GM21529 (cell line): ENCODE results near the gene SEMA6C.

Experiments
- ATAC-seq: cut with Tn5 transposase; IDR thresholded peaks from one replicate; pipeline ENCODE4 v1.9.1; 2021; ENCODE audit not compliant: unreplicated experiment

Gene SEMA6C

DNA sequence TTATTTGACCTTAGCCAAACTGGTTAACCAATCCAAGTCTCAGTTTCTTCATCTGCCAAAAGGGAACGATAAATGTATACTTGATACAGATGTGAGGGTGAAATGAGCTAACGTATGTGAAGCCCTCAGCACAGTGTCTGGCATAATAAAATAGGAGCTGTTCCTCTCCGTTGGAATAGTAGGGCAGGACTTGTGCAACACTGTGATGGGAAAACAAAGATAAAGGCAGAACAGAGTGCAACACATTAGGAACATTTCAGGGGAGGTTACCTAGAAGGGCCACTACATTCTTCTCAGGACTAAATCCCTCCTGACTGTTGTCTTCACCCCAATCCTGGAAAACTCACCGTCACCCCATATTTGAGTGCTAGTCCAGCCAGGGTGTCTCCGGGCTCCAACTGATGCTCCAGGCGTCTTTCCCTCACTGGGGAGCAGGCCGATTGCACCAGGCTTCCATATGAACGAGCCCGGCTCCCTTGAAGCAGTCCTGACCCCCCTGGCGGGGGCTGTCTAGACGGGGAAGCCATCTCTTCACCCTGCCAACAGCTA, 18.4 kb upstream of the SEMA6C start:
- peak; percentile 10 for ATAC-seq

DNA sequence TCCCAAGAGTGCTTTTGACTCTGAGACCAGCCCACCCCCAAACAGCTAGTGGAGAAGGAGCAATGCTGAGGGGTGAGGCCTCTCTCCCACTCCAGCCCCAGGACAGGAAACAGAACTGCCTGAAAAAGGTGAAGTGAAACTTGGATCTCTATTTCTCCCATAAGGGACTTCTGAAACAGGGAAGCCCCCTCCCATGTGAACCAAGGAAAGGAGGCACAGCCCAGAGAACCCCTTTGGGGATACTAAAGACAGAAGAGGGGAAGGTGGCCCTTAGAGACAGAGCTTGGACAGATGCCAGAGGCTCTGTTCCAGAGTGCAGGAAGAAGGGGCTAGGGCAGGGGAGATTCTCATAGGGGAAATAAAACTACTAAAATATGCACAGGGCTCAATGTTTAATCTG, 12.9 kb upstream of the SEMA6C start:
- ATAC-seq = no peak

DNA sequence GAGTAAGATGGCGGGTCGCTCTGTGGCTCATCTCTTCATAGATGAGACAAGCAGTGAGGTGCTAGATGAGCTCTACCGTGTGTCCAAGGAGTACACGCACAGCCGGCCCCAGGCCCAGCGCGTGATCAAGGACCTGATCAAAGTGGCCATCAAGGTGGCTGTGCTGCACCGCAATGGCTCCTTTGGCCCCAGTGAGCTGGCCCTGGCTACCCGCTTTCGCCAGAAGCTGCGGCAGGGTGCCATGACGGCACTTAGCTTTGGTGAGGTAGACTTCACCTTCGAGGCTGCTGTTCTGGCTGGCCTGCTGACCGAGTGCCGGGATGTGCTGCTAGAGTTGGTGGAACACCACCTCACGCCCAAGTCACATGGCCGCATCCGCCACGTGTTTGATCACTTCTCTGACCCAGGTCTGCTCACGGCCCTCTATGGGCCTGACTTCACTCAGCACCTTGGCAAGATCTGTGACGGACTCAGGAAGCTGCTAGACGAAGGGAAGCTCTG, 12.4 kb upstream of the SEMA6C start:
- ATAC-seq = no peak

DNA sequence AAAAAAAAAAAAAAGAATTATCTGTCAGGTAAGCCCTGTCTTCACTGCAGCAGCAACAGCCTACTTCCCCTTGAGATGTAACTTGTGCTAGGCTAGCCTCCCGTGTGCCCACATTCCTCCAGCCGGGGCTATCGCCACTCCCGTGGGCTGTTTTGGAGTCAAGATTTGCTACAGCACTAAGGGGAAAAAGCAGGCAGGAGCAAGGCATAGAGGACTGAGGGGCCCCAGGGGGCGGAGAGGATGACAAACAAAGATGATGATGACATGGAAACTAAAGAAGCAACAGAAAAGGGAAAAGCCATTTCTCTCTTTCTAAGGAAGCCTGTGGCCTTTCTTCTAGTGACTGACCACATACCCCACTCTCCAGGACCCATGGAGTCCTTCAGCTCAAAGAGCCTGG, 11.9 kb upstream of the SEMA6C start:
- no peak for ATAC-seq

DNA sequence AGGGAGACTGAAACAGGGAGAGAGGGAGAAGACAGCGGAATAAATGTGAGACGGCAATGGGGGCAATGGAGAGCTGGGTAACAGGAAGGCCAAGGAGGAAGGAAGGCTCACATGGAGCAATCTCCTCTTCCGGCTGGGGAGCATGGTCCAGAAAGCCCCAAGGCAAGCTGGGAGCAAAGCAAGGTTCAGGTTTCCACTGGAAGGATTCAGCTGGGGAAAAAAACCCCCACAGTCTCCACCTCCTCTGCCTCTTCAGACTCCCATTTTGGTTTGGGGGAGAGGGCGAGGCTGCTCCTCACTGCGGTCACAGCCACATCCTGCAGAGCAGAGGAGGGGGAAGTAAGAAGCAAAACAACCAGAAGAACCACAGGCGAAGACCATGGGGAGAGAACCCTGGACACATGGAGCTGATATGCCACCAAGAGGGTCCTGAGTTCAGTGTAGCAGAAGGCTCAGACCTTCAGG, 10.7 kb upstream of the SEMA6C start:
- ATAC-seq = no peak

DNA sequence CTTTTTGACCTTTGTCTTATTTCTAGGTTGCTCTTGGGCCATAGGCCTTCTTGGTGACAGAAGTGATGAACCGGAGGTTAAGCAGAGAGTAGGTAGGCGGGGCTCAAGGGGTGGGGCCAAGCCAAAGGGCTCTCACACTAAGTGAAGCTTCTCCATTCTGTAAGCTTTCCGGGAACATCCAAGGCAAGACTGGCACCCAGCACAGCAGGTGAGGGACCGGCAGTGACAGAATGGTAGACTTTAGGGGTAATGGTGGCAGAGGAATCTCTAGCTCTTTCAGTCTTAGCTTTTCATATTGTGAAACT, 10.0 kb upstream of the SEMA6C start, which contains the start of gene TNFAIP8L2:
Gene TNFAIP8L2, plus strand, starts transcription at position 135 of the 305 bp plus-strand sequence. CDS start 2,049 bp downstream, outside the sequence.
- ATAC-seq = peak; percentile 68

DNA sequence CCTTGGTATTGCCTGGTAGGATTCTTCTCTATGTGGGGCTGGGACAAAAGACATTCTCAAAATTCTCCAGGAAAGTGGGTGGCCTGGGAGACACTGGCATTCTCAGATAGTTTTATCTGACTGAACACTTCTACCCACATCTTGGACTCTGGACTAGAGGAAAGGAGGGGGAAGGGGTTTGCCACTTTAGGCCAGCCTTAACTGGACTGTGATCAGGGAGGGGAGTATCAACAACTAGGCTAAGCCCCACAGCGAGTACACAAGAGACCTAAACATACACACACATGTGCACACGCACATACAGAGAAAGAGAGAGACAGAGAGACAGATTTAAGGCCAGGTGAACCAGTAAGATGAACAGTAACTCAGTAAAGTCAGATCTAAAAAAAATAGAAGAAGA, 1.2 kb upstream of the SEMA6C start:
- no peak for ATAC-seq

DNA sequence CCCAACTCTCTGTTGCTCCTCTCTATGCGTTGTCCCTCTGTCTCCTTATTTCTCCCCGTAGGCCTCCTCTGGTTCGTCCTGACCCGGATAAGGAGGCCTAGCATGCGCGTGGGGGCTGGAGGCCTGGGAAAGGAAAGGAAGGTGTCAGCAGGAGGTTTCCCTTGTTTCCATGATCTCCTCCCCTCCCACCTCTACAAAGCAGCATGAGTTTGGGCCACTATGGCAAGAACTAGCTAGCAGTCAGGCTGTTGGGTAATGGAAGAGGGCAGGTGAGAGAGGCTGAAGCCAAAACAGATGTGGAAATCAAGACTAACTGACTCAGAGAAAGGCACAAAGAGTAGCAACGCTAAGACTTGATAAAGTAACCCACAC, 687 bp upstream of the SEMA6C start:
- no peak for ATAC-seq

DNA sequence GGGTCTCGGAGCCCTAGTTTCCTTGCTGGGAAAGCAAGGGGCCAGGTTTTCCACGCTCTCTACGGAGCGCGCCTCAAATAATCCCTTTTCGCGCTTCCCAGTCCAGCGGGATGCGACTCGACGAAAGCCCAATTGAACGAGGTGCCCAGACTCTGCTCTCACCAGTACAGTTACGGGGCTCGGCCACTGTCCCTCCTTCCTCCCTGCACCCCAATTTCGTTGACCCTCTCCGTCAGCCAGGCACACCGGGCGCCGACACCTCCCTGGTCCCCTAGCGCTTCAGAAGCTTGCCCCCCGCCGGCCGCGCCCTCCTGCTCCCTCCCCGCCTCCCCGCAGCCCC, 389 bp downstream of the SEMA6C start:
- ATAC-seq = peak; percentile 6

DNA sequence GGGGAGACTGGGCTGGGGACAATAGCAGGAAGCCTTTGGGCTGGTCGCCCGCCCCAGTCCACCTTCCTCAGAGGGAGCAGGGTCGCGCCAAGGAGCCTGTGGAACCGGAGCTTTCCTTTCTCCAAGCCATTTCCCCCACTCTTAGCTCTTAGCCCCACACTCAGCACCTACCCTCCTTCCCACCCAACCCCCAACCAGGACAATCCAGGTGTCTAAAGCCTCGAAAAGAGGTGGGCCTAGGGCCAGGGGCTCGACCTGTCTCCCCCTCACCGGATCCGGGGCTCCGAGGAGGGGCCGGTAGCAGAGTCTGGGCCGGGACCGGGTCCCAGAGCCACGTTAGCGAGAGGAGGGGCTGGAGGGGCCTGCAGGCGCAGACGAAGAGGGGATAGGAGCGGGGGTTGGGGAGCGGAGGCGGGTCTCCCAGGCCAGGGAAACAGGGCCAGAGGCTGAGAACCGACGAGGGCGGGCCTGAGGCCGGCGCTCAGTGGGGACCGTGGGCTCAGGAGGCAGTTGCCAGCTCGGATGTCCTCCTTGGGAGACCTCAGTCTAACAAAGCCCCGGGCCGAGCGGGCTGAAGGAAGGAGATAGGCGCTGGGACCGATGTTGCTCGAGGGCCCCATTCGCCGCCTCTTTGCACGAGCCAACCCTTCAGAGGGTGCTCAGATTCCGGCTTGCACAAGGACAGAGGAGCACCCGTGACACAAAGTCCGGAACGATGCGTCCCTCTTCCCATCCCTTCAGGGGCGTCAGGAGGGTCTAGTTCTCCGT, 943 bp downstream of the SEMA6C start:
- ATAC-seq = no peak

DNA sequence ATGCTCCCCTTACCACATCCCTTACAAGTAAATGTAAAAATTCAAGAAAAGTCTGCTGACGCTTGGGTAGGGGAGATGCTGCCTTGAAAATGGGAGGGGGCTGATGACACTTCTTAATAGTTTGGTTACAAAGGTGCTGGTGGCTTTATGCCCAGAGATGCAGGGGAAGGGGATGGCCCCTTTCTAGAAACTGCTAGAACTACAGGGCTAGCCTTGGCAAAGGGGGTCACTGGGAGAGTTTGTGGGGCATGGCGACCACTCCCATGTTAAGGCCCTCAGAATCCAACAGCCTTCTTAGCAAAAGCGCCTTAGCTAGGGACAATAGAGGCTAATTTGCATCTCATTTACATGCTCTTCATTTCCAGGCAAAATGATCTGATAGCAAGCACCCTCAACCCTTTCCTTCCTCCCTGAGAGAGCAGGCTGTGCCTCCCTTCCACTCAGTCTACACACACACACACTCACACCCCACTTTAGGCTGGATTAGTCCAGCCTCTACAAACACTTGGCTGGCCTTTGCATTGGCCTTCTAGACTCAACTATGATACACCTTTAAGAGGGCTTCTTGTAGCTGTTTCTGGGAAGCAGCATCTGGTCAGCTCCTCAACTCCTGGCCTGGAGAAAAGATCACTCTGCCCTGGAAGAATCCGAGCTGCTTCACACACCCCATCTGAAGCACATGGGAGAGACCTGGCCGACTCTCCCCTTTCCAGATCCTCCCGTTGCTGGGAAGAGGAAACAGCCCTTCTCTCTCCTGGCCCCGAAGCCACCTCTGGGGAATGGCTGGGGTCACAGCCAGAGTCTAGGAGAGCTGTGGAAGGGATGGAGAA, 1.7 kb downstream of the SEMA6C start:
- no peak for ATAC-seq

DNA sequence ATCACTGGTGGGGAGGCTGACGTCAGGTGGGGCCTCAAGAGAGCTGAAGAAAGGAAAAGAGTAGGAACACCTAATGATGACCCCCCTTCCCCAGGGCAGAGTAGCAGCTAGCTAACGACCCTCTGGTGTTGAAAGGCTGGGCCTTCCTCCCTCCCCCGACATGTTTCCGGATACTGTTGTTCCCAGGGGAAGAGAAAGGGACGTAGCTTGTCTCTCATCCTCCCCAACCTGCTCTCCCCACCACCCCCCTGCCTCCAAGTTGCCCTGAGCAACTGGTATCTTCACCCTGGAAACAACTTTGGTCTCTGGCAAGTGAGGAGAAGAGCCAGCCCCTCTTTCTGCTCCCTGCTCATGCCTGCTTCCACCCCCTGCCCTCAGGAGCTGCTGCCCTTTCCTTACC, 2.4 kb downstream of the SEMA6C start:
- no peak for ATAC-seq

DNA sequence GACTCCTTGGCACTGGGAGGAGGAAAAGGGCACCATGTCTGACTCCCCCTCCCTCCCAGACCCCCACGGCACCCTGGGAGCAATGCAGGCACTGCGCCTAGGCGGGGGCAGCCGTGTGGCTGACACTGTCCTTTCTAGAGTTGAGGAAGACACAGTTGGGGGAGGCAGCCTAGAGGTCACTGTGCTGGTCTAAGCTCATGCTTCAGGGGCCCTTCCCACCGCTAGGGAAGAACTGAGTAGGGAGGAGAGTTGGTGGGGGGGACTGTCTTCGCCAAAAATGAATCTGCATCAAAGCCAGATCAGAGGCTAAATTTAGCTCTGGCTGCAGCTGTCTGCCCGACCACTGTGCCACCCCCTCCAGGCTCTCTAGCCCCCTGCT, 3.4 kb downstream of the SEMA6C start:
- no peak for ATAC-seq

DNA sequence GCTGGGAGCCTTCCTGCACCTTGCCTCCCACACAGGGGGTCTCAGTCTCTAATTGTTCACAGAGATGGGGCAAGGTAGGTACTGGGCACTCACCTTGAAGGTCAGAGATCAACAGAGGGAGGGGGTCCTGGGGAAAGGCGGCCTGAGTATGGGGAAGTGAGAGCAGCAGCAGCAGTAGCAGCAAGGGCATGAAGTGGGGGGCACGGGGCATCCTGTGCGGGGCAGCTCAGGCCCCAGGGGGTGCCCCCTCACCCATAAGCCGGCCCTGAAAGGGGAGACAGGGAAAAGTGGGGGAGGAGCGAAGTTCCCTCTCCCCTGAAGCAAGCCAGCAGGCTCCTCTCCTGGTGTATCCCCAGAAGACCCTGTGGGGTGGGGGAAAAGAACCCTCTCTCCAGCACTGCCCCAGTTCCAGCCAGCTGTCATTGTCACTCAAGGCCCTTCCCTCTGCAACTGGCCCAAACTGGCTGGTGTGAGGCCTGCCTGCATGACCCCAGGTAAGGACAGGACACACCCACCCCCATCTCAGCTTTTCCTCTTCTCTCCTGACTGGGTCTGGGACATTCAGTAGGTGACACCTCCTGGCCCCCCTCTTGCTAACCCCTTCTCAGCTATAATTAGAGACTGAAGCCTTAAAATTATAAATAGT, 3.9 kb downstream of the SEMA6C start:
- no peak for ATAC-seq

DNA sequence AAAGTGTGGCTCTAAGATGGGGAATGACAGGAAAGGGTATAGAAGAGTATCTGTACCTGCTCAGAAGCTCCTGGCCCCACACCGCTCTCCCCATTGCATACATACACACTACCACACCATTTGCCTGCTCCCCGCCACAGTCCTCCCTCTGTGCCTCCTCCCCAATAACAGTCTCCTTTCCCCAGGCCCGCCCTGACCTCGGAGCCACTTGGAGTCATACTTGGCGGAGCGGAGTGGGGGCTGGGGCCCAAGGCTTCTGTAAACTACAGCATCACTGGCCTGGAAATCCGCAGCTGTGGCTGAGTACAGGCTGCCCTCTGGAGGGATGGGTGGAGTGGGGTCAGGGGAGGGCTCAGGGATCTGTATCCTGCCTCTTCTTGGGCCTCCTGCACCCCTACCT, 8.6 kb downstream of the SEMA6C start:
- no peak for ATAC-seq

DNA sequence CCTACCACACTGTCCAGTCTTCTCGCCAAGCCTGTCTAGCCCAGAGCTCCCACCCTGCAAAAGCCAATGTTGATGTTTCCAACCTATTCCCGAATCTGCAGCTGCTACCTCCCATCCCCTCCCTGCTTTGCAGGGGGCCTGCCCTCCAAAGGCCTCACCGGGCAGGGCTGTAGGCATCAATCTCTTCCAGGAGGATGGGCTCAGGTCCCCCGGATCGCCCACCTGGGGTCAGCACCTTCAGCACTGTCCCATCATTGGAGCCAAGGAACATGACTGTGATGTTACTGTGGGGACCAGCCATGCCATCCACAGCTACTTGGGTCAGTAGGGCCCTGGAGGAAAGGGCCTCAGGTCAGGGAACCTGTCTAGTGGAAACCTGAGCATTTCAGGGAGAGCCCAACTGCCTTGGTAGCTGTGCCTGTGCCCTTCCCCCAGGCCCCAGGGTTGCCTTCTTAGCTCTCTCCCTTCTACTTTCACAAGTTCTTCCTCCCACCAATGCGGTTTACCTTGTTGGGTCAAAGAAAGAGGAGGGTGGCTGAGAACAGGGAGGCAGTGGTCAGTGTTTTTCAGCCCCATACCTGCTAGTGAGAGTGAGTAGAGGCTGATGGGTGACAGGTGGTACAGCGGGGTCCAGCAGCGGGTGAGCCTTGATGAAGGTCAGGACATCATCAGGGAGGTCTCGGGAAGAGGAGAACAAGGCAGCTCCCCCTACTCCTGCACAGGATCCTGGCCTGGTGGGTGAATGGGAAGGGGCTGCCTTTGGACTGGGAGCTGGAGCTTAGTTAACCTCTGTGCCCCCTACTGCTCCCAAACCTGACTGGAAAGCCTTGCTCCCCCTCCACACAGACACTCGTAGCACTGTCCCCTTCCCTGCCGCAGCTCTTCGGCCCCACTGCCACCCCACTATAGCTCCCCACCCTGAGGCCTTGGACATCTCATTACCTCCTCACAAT, 10.7 kb downstream of the SEMA6C start:
- ATAC-seq = no peak

DNA sequence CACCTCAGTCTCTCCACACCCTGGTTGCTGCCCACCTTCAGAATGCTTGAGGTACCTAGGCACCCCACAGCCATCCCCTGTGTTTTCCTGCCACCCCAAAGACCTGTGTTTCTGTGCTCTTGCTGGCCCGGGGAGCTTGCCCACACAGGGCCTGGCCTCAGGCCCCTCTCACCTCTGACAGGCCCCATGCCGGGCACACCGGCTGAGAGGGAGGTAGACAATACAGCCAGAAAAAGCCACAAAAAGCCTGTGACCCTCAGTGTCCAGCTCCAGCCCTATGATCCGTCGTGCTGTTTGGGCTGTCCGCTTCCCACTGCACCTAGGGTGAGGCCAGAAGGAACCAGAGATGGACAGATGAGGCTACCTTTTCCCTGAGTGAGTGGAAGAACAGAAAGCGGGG, 11.4 kb downstream of the SEMA6C start:
- no peak for ATAC-seq

DNA sequence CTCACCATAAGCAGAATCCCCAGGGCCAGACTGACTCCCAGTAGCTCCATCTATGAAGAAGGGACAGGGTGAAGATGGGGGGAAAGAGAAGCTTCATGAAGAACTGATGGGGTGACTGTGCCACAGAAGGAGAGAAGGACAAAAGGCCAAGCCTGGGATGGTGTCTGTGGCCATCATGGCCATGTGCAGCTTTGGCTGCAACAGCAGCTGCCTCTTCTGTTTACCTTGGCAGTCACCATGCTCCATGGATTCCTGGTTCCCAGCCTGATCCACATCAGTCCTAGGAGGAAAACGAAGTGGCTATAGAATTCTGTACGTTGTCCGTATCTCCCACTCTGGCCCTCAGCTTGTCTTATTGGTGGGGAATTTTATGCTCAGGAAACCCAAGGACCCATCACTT, 12.0 kb downstream of the SEMA6C start:
- ATAC-seq = no peak

DNA sequence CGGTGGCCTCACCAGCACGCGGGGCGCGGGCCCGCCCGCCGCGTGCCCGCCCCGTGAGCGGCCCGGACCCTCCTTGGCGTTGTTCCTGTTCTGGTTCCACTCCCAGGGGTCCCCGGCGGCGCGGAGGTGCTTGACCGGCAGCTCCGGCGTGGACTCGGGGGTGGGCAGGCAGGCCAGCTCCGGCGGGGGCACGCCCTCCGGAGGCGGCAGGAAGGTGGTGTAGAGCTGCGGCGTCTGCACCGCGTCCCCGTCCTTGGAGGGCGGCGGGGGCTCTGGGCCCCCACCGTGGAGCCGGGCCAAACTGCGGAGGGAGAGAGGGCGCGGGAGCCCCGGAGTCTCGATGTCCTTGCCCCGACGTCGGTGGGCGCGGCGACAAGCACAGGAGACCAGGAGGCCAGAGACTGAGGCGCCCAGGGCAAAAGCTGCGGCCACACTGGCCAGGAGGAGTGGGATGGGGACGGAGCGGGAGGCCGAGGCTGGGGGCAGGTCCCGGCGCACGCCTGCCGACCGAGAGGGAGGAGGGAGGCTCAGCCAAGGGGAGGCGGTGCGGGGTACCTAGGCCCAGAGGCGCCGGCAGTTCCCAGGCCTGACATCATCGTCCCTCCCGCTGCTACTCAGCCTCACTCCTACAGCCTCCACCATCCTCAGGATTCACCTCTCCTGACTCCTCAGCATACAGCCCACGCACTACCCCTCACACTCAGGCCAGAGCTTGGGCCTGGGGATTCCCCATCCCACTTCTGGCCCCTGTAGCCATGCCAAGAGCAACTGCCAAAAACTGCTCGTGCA, 13.2 kb downstream of the SEMA6C start:
- no peak for ATAC-seq
